MM.1S (cell line): Measurements from ENCODE around the gene IGSF11.

ENCODE experiments used
- EZH2 ChIP-seq: fragments of 300-600 bp; sonication (generic); optimal IDR thresholded peaks from 2 replicates; pipeline ENCODE3; 2017; ENCODE audit warnings: low read depth, mild to moderate bottlenecking, antibody characterized with exemption, low read length, mixed read lengths
- EZH2phosphoT487 ChIP-seq: fragments of 300-600 bp; sonication (generic); IDR thresholded peaks from 2 replicates; pipeline ENCODE4 v1.6.1; 2018; ENCODE audit warnings: antibody characterized with exemption, low read length
- TF ChIP-seq, protein P1 (sequence below): fragments of 300-600 bp; sonication (generic); IDR thresholded peaks from 2 replicates; pipeline ENCODE4 v1.5.1; 2016; ENCODE audit warnings: antibody characterized with exemption, low read length, mixed read lengths

- TF ChIP-seq, protein P1, sequence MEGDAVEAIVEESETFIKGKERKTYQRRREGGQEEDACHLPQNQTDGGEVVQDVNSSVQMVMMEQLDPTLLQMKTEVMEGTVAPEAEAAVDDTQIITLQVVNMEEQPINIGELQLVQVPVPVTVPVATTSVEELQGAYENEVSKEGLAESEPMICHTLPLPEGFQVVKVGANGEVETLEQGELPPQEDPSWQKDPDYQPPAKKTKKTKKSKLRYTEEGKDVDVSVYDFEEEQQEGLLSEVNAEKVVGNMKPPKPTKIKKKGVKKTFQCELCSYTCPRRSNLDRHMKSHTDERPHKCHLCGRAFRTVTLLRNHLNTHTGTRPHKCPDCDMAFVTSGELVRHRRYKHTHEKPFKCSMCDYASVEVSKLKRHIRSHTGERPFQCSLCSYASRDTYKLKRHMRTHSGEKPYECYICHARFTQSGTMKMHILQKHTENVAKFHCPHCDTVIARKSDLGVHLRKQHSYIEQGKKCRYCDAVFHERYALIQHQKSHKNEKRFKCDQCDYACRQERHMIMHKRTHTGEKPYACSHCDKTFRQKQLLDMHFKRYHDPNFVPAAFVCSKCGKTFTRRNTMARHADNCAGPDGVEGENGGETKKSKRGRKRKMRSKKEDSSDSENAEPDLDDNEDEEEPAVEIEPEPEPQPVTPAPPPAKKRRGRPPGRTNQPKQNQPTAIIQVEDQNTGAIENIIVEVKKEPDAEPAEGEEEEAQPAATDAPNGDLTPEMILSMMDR: no peak
- TF ChIP-seq EZH2 (no peak), EZH2phosphoT487 (no peak)
Observed at GRCh38 chr3:118948146-118948545, 86.5 kb downstream of the IGSF11 start.
